ENCODE measurements around the gene SP140.

DNA sequence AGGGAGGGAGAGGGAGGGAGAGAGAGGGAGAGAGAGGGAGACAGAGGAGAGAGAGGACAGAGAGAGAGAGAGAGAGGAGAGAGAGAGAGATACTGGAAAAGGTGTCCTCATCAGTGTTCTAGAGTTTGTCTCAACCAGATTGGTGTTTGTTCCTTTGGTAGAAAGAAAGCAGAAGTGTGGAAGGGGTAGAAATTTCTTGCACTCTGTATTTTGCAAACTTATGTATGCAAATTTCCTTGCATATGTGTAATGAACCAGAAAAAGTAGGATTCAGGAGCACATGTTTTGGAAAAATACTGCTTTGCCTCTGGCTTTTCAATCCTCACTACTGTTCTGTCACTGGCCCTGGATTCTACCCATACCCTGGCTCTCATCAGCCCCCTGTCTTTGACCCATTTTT, 1.1 kb upstream of the SP140 start:
- TF ChIP-seq, protein P1, sequence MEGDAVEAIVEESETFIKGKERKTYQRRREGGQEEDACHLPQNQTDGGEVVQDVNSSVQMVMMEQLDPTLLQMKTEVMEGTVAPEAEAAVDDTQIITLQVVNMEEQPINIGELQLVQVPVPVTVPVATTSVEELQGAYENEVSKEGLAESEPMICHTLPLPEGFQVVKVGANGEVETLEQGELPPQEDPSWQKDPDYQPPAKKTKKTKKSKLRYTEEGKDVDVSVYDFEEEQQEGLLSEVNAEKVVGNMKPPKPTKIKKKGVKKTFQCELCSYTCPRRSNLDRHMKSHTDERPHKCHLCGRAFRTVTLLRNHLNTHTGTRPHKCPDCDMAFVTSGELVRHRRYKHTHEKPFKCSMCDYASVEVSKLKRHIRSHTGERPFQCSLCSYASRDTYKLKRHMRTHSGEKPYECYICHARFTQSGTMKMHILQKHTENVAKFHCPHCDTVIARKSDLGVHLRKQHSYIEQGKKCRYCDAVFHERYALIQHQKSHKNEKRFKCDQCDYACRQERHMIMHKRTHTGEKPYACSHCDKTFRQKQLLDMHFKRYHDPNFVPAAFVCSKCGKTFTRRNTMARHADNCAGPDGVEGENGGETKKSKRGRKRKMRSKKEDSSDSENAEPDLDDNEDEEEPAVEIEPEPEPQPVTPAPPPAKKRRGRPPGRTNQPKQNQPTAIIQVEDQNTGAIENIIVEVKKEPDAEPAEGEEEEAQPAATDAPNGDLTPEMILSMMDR (IDR thresholded peaks at IDR 0.05), result no peak
- TF ChIP-seq POLR2A (IDR thresholded peaks at IDR 0.05), result no peak
